Measurements from ENCODE around the gene KCNQ5.

Gene KCNQ5

GRCh38 chr6:72689107-72689954, 67.5 kb downstream of the KCNQ5 start:
- DNase-seq, result no peak

- no peak for DNase-seq
Measured at GRCh38 chr6:72691249-72691648, 69.4 kb downstream of the KCNQ5 start.

GRCh38 chr6:72696055-72696454, 74.2 kb downstream of the KCNQ5 start:
- DNase-seq, result no peak

- DNase-seq, result no peak
Measured at GRCh38 chr6:72699159-72699558, 77.3 kb downstream of the KCNQ5 start.

GRCh38 chr6:72702421-72702820, 80.6 kb downstream of the KCNQ5 start:
- DNase-seq, result no peak

- DNase-seq, result no peak
Measured at GRCh38 chr6:72703093-72703492, 81.2 kb downstream of the KCNQ5 start.

- no peak for DNase-seq
Measured at GRCh38 chr6:72704979-72705378, 83.1 kb downstream of the KCNQ5 start.

GRCh38 chr6:72709431-72709830, 87.6 kb downstream of the KCNQ5 start:
- DNase-seq, result no peak

GRCh38 chr6:72711731-72712130, 89.9 kb downstream of the KCNQ5 start:
- no peak for DNase-seq

- no peak for DNase-seq
Measured at GRCh38 chr6:72712910-72713309, 91.0 kb downstream of the KCNQ5 start.

GRCh38 chr6:72715119-72715518, 93.3 kb downstream of the KCNQ5 start:
- no peak for DNase-seq

- no peak for DNase-seq
Measured at GRCh38 chr6:72716916-72717315, 95.1 kb downstream of the KCNQ5 start.

- DNase-seq, result no peak
Measured at GRCh38 chr6:72720464-72720863, 98.6 kb downstream of the KCNQ5 start.

GRCh38 chr6:72721346-72721745, 99.5 kb downstream of the KCNQ5 start:
- DNase-seq, result no peak

- DNase-seq, result no peak
Measured at GRCh38 chr6:72724545-72724944, 102.7 kb downstream of the KCNQ5 start.

GRCh38 chr6:72728706-72729343, 107.0 kb downstream of the KCNQ5 start:
- no peak for DNase-seq

- no peak for DNase-seq
Measured at GRCh38 chr6:72733045-72733444, 111.2 kb downstream of the KCNQ5 start.

- no peak for DNase-seq
Measured at GRCh38 chr6:72738091-72738490, 116.2 kb downstream of the KCNQ5 start.

GRCh38 chr6:72739368-72739779, 117.5 kb downstream of the KCNQ5 start:
- no peak for DNase-seq

- DNase-seq, result no peak
Measured at GRCh38 chr6:72740135-72740534, 118.3 kb downstream of the KCNQ5 start.

- DNase-seq, result no peak
Measured at GRCh38 chr6:72741083-72741482, 119.2 kb downstream of the KCNQ5 start.

GRCh38 chr6:72742001-72742673, 120.3 kb downstream of the KCNQ5 start:
- DNase-seq, result no peak

- no peak for DNase-seq
Measured at GRCh38 chr6:72746276-72746675, 124.4 kb downstream of the KCNQ5 start.

GRCh38 chr6:72748759-72749158, 126.9 kb downstream of the KCNQ5 start:
- DNase-seq, result no peak
